Activated B cell treated with CpG ODN at 0.5 μM for 24 hours (primary cell): Measurements from ENCODE around the gene TRPM4. TPM values are rescaled to one million over a fixed set of nuclear protein-coding genes. Genes with fewer than 3 reads are reported as not detected.

Source experiments
- ATAC-seq: fragments of 200-7000 bp; cut with Tn5 transposase; one replicate; pipeline ENCODE4 v1.10.0; 2021; ENCODE audit warnings: low read depth, mild to moderate bottlenecking, moderate library complexity
- CTCF ChIA-PET: fragments of 350-600 bp; sonication (Branson Sonifier 250); formaldehyde crosslinking; loops from one replicate; lab custom pipeline; 2021; ENCODE audit warnings: antibody characterized with exemption; lab: Charles Lee
- POLR2A ChIA-PET: fragments of 350-600 bp; sonication (Branson Sonifier 250); formaldehyde crosslinking; loops from one replicate; lab custom pipeline; 2021; ENCODE audit warnings: antibody characterized with exemption; lab: Charles Lee
- DNase-seq: peaks from one replicate; pipeline ENCODE4 v3.0.0; 2022
- H3K27ac Mint-ChIP-seq: one replicate; pipeline ENCODE4 v1.8.0; 2020; ENCODE audit warnings: mixed read lengths
- H3K27me3 Mint-ChIP-seq: one replicate; pipeline ENCODE4 v1.8.0; 2021; ENCODE audit warnings: mixed read lengths
- H3K36me3 Mint-ChIP-seq: one replicate; pipeline ENCODE4 v1.8.0; 2021; ENCODE audit warnings: low read depth, mixed read lengths
- H3K4me1 Mint-ChIP-seq: one replicate; pipeline ENCODE4 v1.8.0; 2021; ENCODE audit warnings: mixed read lengths
- H3K4me3 Mint-ChIP-seq: one replicate; pipeline ENCODE4 v1.8.0; 2020; ENCODE audit warnings: mild to moderate bottlenecking, mixed read lengths
- H3K9me3 Mint-ChIP-seq: one replicate; pipeline ENCODE4 v1.8.0; 2020; ENCODE audit warnings: mixed read lengths
- intact Hi-C: fragments of 100-400 bp; cut with micrococcal nuclease; formaldehyde crosslinking; loops from one replicate; pipeline ENCODE4 v1.15.1; 2024
- total RNA-seq: library from RNA; stranded (reverse); gene quantifications from 2 replicates; pipeline ENCODE4 v1.2.3, GENCODE V29; 2022
- TF ChIP-seq, protein P1 (sequence below): fragments of 200-600 bp; IDR thresholded peaks from one replicate; pipeline ENCODE4 v1.8.0; 2022; ENCODE audit warnings: antibody characterized with exemption, mild to moderate bottlenecking

TRPM4 gene
- not detected in 2 replicates for total RNA-seq

DNA sequence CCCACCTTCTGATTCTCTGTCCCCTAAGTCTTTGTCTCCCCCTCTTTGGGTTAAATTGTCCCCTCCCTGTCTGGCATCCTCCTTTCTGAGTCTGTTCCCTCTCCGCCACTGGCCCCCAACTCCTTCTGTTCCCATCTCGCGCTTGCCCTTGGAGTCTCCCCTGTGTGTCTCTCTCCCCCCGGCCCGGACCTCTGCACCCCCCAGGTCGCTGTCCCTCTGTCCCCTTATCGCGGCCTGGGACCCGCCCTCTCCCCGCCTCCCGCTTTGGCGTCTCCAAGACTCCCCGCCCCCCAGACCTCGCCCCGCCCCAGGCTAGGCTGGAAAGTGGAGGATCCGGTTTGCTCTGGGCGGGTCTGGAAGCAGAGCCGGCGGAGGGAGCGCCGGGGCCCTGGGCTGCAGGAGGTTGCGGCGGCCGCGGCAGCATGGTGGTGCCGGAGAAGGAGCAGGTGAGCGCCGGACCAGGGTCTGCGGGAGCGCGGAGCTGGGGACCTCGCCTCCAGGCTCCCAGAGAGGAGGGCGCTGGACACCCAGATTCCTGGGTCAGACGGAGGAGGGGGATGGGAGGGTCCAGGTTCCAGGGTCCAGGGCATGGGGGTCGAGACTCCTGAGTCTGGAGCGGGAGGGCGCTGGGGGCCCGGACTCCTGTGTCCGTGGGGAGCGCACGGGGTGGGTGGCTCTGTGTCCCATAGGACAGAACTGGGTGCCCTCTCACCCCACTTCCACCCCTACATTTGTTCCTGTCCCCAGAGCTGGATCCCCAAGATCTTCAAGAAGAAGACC lies at the start of gene TRPM4:
Gene TRPM4 (plus strand): TSS at position 348 of the 780 bp plus-strand sequence. CDS start 75 bp downstream, at position 423.
- peak; percentile 31 for ATAC-seq
- TF ChIP-seq, protein P1, sequence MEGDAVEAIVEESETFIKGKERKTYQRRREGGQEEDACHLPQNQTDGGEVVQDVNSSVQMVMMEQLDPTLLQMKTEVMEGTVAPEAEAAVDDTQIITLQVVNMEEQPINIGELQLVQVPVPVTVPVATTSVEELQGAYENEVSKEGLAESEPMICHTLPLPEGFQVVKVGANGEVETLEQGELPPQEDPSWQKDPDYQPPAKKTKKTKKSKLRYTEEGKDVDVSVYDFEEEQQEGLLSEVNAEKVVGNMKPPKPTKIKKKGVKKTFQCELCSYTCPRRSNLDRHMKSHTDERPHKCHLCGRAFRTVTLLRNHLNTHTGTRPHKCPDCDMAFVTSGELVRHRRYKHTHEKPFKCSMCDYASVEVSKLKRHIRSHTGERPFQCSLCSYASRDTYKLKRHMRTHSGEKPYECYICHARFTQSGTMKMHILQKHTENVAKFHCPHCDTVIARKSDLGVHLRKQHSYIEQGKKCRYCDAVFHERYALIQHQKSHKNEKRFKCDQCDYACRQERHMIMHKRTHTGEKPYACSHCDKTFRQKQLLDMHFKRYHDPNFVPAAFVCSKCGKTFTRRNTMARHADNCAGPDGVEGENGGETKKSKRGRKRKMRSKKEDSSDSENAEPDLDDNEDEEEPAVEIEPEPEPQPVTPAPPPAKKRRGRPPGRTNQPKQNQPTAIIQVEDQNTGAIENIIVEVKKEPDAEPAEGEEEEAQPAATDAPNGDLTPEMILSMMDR: no peak
- peaks cover 6% of the 10 kb centered on the region for H3K4me1 Mint-ChIP-seq
- H3K4me3 Mint-ChIP-seq: no peak within 1 kb of the TSS
- H3K27me3 Mint-ChIP-seq: peaks cover 56% of the 10 kb centered on the region
- H3K36me3 Mint-ChIP-seq: no peaks in the 10 kb centered on the region
- intact Hi-C loops: no loop called here
- peaks cover 8% of the 10 kb centered on the region for H3K9me3 Mint-ChIP-seq
- no peak for DNase-seq
- POLR2A ChIA-PET: no interaction called here
- no peak within 1 kb of the TSS for H3K27ac Mint-ChIP-seq
- CTCF ChIA-PET: no interaction called here

DNA sequence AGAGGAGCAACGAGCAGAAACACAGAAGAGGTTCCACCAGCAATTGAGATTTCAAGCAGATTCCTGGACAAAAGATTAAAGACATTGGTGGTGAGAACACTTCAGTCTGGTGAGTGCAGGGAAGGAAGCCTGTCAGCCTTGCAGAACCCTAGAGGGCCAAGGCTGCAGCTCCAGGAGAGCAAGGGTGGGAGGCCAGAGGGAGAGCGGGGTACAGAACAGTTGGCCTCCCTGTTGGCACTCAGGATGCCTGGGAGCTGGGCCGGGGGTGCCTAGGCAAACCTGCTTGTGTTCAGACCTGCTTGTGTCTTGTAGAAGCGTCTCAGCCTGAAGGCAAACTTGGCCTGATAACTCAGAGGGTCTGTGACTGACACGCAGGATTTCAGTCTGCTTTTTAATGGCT lies 48.5 kb upstream of the TRPM4 start:
- no peak for ATAC-seq
- TF ChIP-seq, protein P1: no peak
- POLR2A ChIA-PET: interaction anchor here (0.5 to 0.7 kb wide), 2 partner anchors 450 to 475 kb away, joined by 3 to 8 read pairs; no protein-coding TSS in a partner anchor
- Mint-ChIP-seq H3K36me3 (peaks cover 51% of the 10 kb centered on the region), H3K27ac (no peak overlapping the region), H3K4me1 (peaks cover 14% of the 10 kb centered on the region), H3K4me3 (no peak overlapping the region), H3K27me3 (no peaks in the 10 kb centered on the region), H3K9me3 (no peaks in the 10 kb centered on the region)
- intact Hi-C loops: no loop called here
- CTCF ChIA-PET: interaction anchor here (1.4 kb wide), 1 partner anchor 11 kb away, joined by 3 read pairs; no protein-coding TSS in a partner anchor
- no peak for DNase-seq

DNA sequence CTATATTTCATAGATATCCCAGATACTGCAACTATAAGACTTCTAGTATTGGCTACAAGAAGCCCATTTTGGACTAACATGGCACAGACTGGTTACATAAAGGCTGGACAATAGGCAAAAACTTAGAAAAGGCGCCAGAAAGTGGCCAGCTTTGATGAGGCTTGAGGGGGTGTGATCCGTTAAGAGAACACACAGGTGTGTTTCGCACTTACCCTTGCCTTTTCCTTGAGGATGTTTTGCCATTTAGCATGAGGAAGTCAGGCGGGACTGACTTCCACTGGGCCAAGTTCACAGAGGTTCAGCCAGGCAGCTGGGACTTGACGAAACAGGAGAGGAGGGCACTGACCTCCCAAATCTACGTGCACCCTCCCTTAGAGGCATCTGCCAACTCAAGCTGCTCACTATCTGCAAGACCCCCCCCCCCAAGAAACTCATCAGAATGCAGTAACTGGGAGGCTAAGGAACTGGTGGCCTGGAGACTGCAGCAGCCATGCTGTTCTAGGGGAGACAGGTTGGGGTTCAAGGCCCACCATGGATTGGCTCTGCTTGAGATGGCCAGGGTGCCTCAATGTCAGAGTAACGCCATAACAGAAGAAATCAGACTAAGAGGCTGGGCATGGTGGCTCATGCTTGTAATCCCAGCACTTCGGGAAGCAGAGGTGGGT lies 47.9 kb upstream of the TRPM4 start:
- H3K36me3 Mint-ChIP-seq: peaks cover 45% of the 10 kb centered on the region
- DNase-seq (no peak), ATAC-seq (no peak)
- no peak overlapping the region for H3K27ac Mint-ChIP-seq
- POLR2A ChIA-PET: interaction anchor here (0.6 to 0.7 kb wide), 2 partner anchors 34 to 476 kb away, joined by 4 to 8 read pairs; no protein-coding TSS in a partner anchor
- peaks cover 11% of the 10 kb centered on the region for H3K4me1 Mint-ChIP-seq
- CTCF ChIA-PET: interaction anchor here (1.4 kb wide), 1 partner anchor 12 kb away, joined by 3 read pairs; no protein-coding TSS in a partner anchor
- TF ChIP-seq, protein P1: no peak
- H3K9me3 Mint-ChIP-seq: no peaks in the 10 kb centered on the region
- H3K4me3 Mint-ChIP-seq: no peak overlapping the region
- no peaks in the 10 kb centered on the region for H3K27me3 Mint-ChIP-seq
- intact Hi-C loops: loop anchor here (5.0 to 10.0 kb wide), 4 partner anchors 98 to 765 kb away; partner anchors contain the start of genes AKT1S1, DBP, GYS1 and RUVBL2

DNA sequence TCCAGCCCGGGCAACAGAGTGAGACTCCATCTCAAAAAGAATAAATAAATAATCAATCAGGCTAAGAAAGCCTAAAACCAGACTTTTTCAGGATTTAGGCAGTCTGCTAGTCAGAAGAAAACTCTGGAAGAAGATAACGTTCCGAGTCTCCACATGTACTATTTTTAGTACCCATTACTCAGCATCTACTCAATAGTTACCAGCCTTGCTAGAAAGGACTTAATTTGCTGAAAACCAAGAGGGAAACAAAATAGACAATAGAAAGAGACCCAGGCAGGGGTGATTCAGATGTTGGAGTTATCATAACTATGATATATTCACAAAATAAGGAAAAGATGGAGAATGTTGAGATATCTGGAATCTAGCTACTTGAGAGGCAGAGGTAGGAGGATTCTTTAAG lies 47.0 kb upstream of the TRPM4 start:
- DNase-seq (no peak), ATAC-seq (no peak)
- H3K9me3 Mint-ChIP-seq: no peaks in the 10 kb centered on the region
- POLR2A ChIA-PET: no interaction called here
- peaks cover 36% of the 10 kb centered on the region for H3K36me3 Mint-ChIP-seq
- no peak overlapping the region for H3K4me3 Mint-ChIP-seq
- intact Hi-C loops: loop anchor here (5.0 to 10.0 kb wide), 4 partner anchors 97 to 764 kb away; partner anchors contain the start of genes AKT1S1, DBP, GYS1 and RUVBL2
- H3K27ac Mint-ChIP-seq: no peak overlapping the region
- CTCF ChIA-PET: interaction anchor here (1.6 kb wide), 1 partner anchor 98 kb away, joined by 6 read pairs; no protein-coding TSS in a partner anchor
- TF ChIP-seq, protein P1: no peak
- peaks cover 13% of the 10 kb centered on the region for H3K4me1 Mint-ChIP-seq
- H3K27me3 Mint-ChIP-seq: no peaks in the 10 kb centered on the region
